HCT116 (cell line): ENCODE data around the gene FAM227B. TPM values are rescaled to one million over a fixed set of nuclear protein-coding genes. Genes with fewer than 3 reads are reported as not detected.

ENCODE experiments used
- ATAC-seq: fragments of 200-7000 bp; cut with Tn5 transposase; 2 replicates; pipeline ENCODE4 v1.9.1; 2020; ENCODE audit warnings: mild to moderate bottlenecking, moderate library complexity
- BruUV-seq: library from RNA; stranded (reverse); fragments of 400-500 nt; replicated peaks from 2 replicates; lab custom pipeline; 2021; lab: Mats Ljungman, UMichigan
- CTCF ChIA-PET: fragments of 300-600 bp; sonication (Branson Sonifier 250); formaldehyde crosslinking; loops from one replicate; lab custom pipeline; 2021; ENCODE audit warnings: antibody characterized with exemption; lab: Charles Lee
- POLR2A ChIA-PET: fragments of 300-600, 350-600 bp; sonication (Branson Sonifier 250); formaldehyde crosslinking; loops from one replicate; lab custom pipeline; 2021; ENCODE audit warnings: antibody characterized with exemption; lab: Charles Lee
- RAD21 ChIA-PET, 2 experiments: fragments of 300-600 bp; sonication (Branson Sonifier 250); formaldehyde crosslinking; loops; one replicate each; lab custom pipeline; 2023; ENCODE audit warnings: low total read pairs in 2 of 2; ENCODE audit not compliant: uncharacterized antibody in 2 of 2, unreplicated experiment in 2 of 2, low non-redundant PET in 1 of 2; lab: Charles Lee
- DNase-seq: peaks from one replicate; pipeline ENCODE4 v3.0.0-alpha.2; 2010; ENCODE audit warnings: low read depth, low spot score
- H2AFZ ChIP-seq: fragments of 200-600 bp; shearing (Covaris generic), sonication (generic); 2 replicates; pipeline ENCODE4 v1.6.1; 2017; ENCODE audit warnings: low read depth, mixed run types, mixed read lengths, antibody characterized with exemption, low read length; ENCODE audit not compliant: poor library complexity, severe bottlenecking
- H3K27ac ChIP-seq: 2 replicates; pipeline ENCODE4 v1.5.1; 2012; ENCODE audit warnings: low read depth, low read length
- H3K27me3 ChIP-seq: fragments of 200-600 bp; sonication (generic); 2 replicates; pipeline ENCODE4 v1.6.1; 2016; ENCODE audit warnings: mixed run types, low read length, mixed read lengths; ENCODE audit not compliant: insufficient read depth
- H3K36me3 ChIP-seq, 2 experiments: fragments of 200-500 bp in 1 of 2; fragments of 200-600 bp in 1 of 2; sonication (Bioruptor generic) in 1 of 2; sonication (generic) in 1 of 2; 2 replicates each; pipeline versions ENCODE4 v1.5.1 to v1.6.1; 2014 to 2016; ENCODE audit warnings: low read length in 2 of 2, inconsistent platforms in 1 of 2, mixed read lengths in 1 of 2, mixed run types in 1 of 2; ENCODE audit not compliant: insufficient read depth in 2 of 2, control insufficient read depth in 1 of 2
- H3K4me1 ChIP-seq, 2 experiments: fragments of 200-600 bp in 1 of 2; sonication (generic) in 1 of 2; 2 replicates each; pipeline versions ENCODE4 v1.5.1 to v1.6.1; 2012 to 2017; ENCODE audit warnings: low read length in 2 of 2, inconsistent platforms in 1 of 2, mild to moderate bottlenecking in 1 of 2, mixed read lengths in 1 of 2, mixed run types in 1 of 2, moderate library complexity in 1 of 2; ENCODE audit not compliant: insufficient read depth in 2 of 2, control insufficient read depth in 1 of 2
- H3K4me2 ChIP-seq: fragments of 200-600 bp; sonication (generic); 2 replicates; pipeline ENCODE4 v1.6.1; 2017; ENCODE audit warnings: mixed run types, low read length, mixed read lengths
- H3K4me3 ChIP-seq, 2 experiments: fragments of 200-600 bp in 1 of 2; sonication (generic) in 1 of 2; replicated peaks in 1 of 2; 2 replicates each; pipeline ENCODE4 v1.5.1; 2011 to 2016; ENCODE audit warnings: low read length in 2 of 2, control low read depth in 1 of 2, low read depth in 1 of 2, mild to moderate bottlenecking in 1 of 2, mixed read lengths in 1 of 2, mixed run types in 1 of 2
- H3K79me2 ChIP-seq: fragments of 200-600 bp; sonication (generic); 2 replicates; pipeline ENCODE4 v1.6.1; 2017; ENCODE audit warnings: mild to moderate bottlenecking, mixed run types, low read length, moderate library complexity, mixed read lengths; ENCODE audit not compliant: insufficient read depth
- H3K9ac ChIP-seq: fragments of 200-600 bp; sonication (generic); 2 replicates; pipeline ENCODE4 v1.6.1; 2016; ENCODE audit warnings: low read length, mixed read lengths
- H3K9me2 ChIP-seq: fragments of 200-600 bp; sonication (generic), shearing (Covaris generic); 2 replicates; pipeline ENCODE4 v1.6.1; 2017; ENCODE audit warnings: mixed run types, mild to moderate bottlenecking, moderate library complexity; ENCODE audit not compliant: insufficient read depth
- H3K9me3 ChIP-seq, 2 experiments: fragments of 200-500 bp in 1 of 2; fragments of 200-600 bp in 1 of 2; sonication (Bioruptor generic) in 1 of 2; sonication (generic) in 1 of 2; 2 replicates each; pipeline ENCODE4 v1.6.1; 2014 to 2017; ENCODE audit warnings: low read length in 2 of 2, mixed read lengths in 2 of 2, inconsistent platforms in 1 of 2, low read depth in 1 of 2, mild to moderate bottlenecking in 1 of 2, mixed run types in 1 of 2, moderate library complexity in 1 of 2; ENCODE audit not compliant: control insufficient read depth in 1 of 2, insufficient read depth in 1 of 2
- H4K20me1 ChIP-seq: fragments of 200-600 bp; sonication (generic), shearing (Covaris generic); 2 replicates; pipeline ENCODE4 v1.6.1; 2017; ENCODE audit warnings: mixed run types, mild to moderate bottlenecking, moderate library complexity; ENCODE audit not compliant: insufficient read depth
- ATF3 ChIP-seq: IDR thresholded peaks from 2 replicates; pipeline ENCODE4 v1.6.1; 2012
- ELF1 ChIP-seq: IDR thresholded peaks from 2 replicates; pipeline ENCODE4 v1.6.1; 2012; ENCODE audit warnings: low read depth, borderline replicate concordance
- EZH2phosphoT487 ChIP-seq: fragments of 200-600 bp; IDR thresholded peaks from 2 replicates; pipeline ENCODE4 v1.6.1; 2018; ENCODE audit warnings: antibody characterized with exemption, borderline replicate concordance
- JUND ChIP-seq: IDR thresholded peaks from 2 replicates; pipeline ENCODE4 v1.6.1; 2012
- POLR2A ChIP-seq: IDR thresholded peaks from 2 replicates; pipeline ENCODE4 v1.7.0; 2011; ENCODE audit warnings: borderline replicate concordance; ENCODE audit not compliant: insufficient read depth, insufficient read length; ENCODE audit errors: extremely low read depth
- POLR2AphosphoS5 ChIP-seq: IDR thresholded peaks from 2 replicates; pipeline ENCODE4 v1.6.1; 2011; ENCODE audit warnings: mild to moderate bottlenecking, low read depth, low read length, moderate library complexity
- intact Hi-C: fragments of 100-400 bp; cut with micrococcal nuclease; formaldehyde crosslinking; loops from 2 replicates; pipeline ENCODE4 v1.10.0; 2022
- total RNA-seq: library from RNA; stranded (reverse); gene quantifications from one replicate; pipeline ENCODE4 v1.2.1, GENCODE V29; 2021; ENCODE audit not compliant: unreplicated experiment

Gene FAM227B
- total RNA-seq, 1 experiment from 2014 or later: 6.9 TPM

GRCh38 chr15:49424954-49425353 lies 195.7 kb downstream of the FAM227B start:
- Histone ChIP-seq H3K9me2 (no peaks in the 10 kb centered on the region), H3K4me3 (no peak overlapping the region), H3K9me3 (no peaks in the 10 kb centered on the region), H4K20me1 (no peaks in the 10 kb centered on the region), H3K9ac (no peak overlapping the region), H2AFZ (no peak overlapping the region), H3K4me2 (no peak overlapping the region), H3K27ac (no peak overlapping the region), H3K27me3 (no peaks in the 10 kb centered on the region), H3K36me3 (no peaks in the 10 kb centered on the region), H3K79me2 (no peaks in the 10 kb centered on the region), H3K4me1 (no peaks in the 10 kb centered on the region)
- no peak for DNase-seq
- CTCF ChIA-PET: no interaction called here
- RAD21 ChIA-PET: no interaction called here
- intact Hi-C loops: loop anchor here (10.0 kb wide), 1 partner anchor 1070 kb away; no protein-coding TSS in a partner anchor
- no peak for ATAC-seq
- TF ChIP-seq JUND: no peak
- TF ChIP-seq POLR2AphosphoS5: no peak
- no peak for TF ChIP-seq ATF3
- TF ChIP-seq EZH2phosphoT487: no peak
- no peak for TF ChIP-seq POLR2A
- POLR2A ChIA-PET: no interaction called here
- no TSS peak for BruUV-seq

GRCh38 chr15:49423901-49424550 lies 196.6 kb downstream of the FAM227B start:
- no peak for ATAC-seq
- no peak overlapping the region for H3K4me2 ChIP-seq
- TF ChIP-seq ELF1: no peak
- TF ChIP-seq, all 23 proteins: peak for 0
- ChIA-PET RAD21 (no interaction called here), POLR2A (no interaction called here), CTCF (interaction anchor here (2.8 kb wide), 1 partner anchor 188 kb away, joined by 37 read pairs; no protein-coding TSS in a partner anchor)
- no peaks in the 10 kb centered on the region for H4K20me1 ChIP-seq
- no peak overlapping the region for H3K9ac ChIP-seq
- no peak overlapping the region for H3K27ac ChIP-seq
- H3K9me2 ChIP-seq: no peaks in the 10 kb centered on the region
- no peaks in the 10 kb centered on the region for H3K9me3 ChIP-seq
- DNase-seq: no peak
- no peak overlapping the region for H3K4me3 ChIP-seq
- H3K4me1 ChIP-seq: no peaks in the 10 kb centered on the region
- no peaks in the 10 kb centered on the region for H3K36me3 ChIP-seq
- H3K27me3 ChIP-seq: no peaks in the 10 kb centered on the region
- intact Hi-C loops: loop anchor here (2.0 to 10.0 kb wide), 2 partner anchors 189 to 1069 kb away; no protein-coding TSS in a partner anchor
- no TSS peak for BruUV-seq
- H3K79me2 ChIP-seq: no peaks in the 10 kb centered on the region
- no peak overlapping the region for H2AFZ ChIP-seq
